GM19324 (cell line): ENCODE measurements around the gene LSM12.

ENCODE experiments used
- ATAC-seq: cut with Tn5 transposase; IDR thresholded peaks from one replicate; pipeline ENCODE4 v1.9.1; 2021; ENCODE audit warnings: mild to moderate bottlenecking, moderate library complexity; ENCODE audit not compliant: unreplicated experiment, low FRiP score

The LSM12 gene

DNA sequence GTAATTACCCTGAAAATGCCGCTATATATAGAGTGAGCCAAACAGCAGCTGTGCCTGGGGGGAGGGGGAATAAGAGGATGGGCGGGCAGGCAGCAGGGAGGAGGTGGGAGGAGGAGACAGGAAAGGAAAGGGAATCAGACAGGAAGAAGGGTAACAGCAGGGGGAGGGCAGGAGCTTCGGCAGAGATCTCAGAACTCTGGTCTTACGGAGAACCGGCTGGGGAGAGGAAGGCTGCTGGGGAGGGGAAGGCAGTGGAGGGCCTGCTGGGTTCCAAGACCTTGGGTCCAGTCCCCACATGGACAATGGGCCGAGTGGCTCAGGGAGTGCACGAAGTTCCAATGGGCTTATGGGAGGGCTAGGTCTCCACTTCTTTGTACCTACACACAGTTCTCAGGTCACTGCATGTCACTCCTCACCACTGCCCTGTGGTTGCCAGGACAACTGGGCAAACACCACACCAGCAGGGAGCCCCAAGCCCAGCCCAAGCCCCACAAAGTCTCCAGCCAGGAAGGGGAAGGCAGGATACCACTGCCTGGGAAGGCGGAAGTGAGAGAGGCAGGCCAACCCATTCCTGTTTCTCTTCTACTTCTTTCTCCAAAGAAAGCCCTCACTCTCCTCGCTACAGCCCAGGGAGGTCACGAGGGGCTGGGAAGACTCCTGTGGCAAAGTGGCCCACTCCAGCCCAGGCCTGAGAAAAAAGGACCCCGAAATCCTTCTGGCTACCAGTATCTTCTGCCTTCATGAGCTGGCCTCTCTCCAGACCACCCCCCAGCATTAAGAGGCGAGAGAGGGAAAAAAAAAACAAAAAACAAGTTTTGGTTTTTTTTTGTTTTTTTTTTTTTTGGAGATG lies 29.4 kb upstream of the LSM12 start:
- ATAC-seq = no peak

GRCh38 chr17:44095388-44095646 lies 28.8 kb upstream of the LSM12 start:
- ATAC-seq = no peak

- ATAC-seq = no peak
These were observed 28.4 kb upstream of the LSM12 start for GRCh38 chr17:44094701-44095387.

- ATAC-seq = no peak
These were observed 26.9 kb upstream of the LSM12 start for GRCh38 chr17:44093231-44093900.

GRCh38 chr17:44092051-44092450 lies 25.6 kb upstream of the LSM12 start:
- ATAC-seq = no peak

- no peak for ATAC-seq
These were observed 24.9 kb upstream of the LSM12 start for GRCh38 chr17:44091200-44091997.

DNA sequence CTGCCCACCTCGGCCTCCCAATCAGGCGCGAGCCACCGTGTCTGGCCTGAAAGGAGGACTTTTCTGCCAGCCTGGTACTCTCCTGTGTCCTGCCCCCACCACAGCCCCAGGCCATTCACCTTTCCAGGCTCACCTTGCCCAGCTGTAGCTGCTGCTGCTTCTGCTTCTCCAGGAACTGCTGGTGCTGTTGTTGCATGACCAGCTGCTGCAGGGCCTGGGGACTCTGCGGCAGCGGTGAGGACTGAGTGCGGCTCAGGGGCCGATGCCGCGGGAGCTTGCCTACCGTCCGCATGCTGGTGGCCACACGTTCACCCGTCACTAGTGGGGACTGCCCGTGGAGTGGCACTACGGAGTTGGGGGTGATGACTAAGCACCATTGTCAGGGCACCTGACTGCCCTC lies 21.8 kb upstream of the LSM12 start:
- no peak for ATAC-seq

DNA sequence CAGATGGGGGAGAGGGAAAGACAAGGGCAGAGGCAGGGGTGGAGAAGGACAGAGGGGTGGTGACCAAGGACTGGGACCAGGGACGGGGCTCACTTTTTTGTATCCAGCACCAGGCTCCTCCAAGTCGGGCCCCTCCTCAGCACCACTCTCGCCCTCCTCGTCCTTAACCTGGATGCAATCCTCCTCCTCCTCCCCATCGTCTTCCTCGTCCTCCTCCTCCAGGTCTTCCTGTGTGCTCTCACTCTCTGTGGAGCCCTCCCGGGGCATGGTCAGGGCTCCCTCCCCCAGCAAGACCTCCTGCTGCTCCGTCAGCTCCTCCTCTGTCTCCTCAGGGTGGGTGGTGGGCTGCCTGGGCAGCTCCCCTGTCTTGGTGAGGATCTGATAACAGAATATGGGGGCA lies 20.8 kb upstream of the LSM12 start:
- no peak for ATAC-seq

DNA sequence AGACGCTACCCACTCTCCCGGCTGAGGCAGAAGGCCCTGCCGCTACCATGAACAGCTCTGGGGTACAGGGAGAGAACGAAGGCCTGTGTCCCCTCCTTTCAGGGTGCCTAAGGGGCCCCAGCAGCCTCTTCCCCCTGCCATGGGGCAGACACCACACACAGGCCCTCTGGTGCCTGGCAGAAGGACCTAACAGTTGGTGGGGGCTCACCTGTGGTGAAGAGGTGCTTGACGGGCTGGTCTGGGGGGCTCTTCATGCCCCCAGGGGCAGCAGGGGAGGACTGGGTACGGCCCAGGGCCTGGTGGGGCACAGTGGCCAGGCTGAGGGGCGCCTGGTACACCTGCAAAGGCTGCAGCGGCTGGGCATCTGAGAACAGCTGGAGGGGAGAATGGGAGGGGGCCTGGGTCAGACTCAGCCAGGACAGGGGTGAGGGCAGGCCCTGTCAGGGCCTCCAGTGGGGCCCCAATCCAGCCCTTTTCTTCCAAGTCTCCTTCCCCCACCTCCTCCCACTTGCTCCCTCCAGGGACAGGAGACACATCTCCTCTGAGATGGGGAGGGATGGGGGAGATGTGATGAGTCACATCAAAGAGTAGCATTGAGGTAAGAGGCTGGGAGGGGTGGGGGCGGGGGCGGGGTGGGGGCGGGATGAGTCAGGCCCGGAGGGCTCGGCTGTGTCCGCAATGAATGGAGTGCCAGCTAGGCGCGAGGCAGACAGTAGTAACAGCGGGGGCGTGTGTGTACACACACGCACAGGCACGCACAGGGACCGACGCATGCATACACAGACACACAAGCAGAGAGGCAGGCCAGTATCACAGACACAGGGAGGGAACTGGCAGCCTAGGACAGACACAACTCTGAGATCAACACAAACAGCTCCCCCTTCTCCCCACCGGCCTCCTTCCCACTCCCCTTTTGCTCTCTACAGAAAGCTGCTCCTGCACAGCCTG lies 20.2 kb upstream of the LSM12 start:
- ATAC-seq = no peak

- no peak for ATAC-seq
These were observed 19.4 kb upstream of the LSM12 start for GRCh38 chr17:44085908-44086307.

GRCh38 chr17:44084921-44085320 lies 18.4 kb upstream of the LSM12 start:
- ATAC-seq = no peak

DNA sequence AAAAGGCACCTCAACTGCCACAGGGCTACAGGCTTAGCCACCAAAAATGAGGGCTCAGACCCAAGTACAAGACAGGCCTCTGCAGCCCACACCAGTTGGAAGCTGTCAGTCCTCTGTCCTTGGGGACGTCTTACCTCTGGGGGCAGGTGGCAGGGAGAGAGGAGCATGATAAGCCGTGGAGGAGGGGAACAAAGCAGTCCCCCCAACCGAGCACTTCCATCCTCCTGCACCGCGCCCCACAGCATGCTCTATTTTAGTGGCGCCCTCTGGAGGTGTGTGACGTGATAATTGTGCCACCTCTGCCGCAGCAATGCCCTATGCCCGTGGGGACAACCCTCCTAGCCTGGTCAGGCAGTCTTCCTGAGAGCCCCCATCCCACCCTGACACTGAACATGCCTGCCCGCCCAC lies 17.7 kb upstream of the LSM12 start:
- ATAC-seq = no peak

- no peak for ATAC-seq
These were observed 16.9 kb upstream of the LSM12 start for GRCh38 chr17:44083250-44083849.

DNA sequence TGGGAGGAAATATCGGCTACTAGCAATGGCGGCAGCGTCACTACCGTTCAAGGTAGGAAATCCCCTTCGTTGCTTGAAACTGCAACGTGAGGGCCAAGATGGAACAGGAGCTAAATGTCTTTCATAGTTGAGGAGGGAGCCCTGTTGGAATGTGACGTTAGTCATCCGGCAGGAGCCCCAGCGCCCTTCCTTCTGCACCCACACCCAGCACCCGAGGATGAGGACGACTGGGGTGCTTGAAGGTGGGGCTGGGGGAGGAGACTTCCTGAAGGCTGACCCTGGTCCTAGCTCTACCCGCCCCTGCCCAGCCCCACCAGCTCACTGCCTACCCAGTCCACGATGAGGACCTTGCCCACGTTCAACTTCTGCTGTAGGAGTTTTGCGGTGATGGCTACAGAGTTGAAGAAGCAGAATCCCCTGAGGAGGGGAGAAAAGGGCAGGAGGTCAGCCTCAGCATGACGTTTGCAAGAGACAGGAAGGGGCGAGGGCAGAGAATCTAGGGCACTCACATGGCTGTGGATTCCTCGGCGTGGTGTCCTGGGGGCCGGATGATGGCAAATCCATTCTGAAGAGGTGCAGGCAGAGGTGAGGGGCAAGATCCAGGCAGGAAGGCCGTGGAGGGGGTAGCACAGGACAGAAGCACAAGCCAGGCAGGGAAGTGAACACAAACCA lies 15.9 kb upstream of the LSM12 start:
- ATAC-seq = no peak

DNA sequence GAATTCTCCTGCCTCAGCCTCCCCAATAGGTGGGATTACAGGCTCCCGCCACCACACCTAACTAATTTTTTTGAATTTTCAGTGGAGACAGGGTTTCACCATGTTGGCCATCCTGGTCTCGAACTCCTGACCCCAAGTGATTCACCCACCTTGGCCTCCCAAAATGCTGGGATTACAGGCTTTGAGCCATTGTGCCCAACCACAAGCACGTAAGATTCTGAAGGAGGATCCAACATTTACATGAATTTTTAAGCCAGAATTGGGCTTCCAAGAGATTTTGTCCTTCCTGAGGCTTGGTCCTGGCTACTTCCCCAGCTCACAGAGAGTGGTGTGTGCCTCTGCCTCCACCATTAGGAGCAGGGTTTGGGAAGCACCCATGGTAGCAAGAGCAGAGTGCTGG lies 15.2 kb upstream of the LSM12 start:
- no peak for ATAC-seq

DNA sequence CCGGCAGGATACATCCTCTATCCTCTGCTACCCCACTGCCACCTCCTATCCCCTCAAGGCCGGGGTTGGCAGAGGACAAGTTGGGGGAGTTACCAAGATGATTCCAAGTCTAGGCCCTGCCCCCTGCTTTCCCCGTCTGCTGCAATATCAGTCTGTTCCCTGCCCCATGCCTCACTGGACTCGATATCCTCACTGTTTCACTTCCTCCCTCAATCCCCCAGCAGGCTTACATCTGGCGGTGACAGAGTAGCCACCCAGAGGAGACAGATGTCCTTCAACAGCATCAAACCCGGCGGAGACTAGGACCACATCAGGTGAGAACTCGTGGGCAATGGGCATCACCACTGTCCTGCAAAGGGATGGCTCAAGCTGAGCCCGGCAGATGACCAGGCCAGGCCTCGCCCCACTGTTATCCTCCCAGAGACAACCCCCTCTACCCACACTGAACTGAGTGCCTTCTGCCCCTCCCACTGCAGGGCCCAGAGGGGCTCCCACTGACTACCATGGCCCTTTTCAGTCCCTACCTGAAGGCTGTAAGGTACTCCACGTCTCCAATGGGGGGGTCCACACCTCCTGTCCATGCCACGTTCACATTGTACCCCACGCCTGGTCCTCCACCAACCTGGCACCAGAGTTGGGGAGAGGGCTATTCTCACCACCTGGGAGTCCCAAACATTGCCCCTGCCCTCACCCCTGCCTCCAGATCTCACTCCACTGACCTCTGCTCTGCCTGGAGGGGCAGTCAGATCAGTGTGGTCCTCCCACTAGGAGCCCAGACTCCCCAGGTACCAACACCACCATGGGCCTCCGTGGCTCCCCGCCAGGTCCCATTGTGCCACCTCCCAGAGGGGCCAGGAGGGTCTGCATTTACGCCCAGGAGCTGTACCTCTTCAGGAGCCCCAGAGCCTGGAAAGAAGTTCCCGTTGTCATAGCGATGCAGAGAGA lies 13.7 kb upstream of the LSM12 start:
- no peak for ATAC-seq

GRCh38 chr17:44078412-44078811 lies 11.9 kb upstream of the LSM12 start:
- ATAC-seq = no peak

DNA sequence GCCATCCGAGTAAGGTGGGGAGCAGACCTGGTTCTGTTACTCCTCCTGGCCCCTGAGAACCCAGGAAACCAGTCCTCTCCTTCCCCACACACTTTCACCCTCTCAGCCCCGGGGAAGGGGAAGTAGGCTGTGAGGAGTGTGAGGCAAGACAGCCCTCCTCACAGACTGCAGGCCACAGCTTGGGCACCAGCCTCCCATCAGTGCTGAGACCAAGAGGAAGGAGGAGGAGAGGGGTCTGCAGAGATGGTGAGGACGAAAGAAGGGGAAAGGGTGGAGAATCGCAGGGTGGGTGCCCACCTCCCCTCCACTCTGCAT lies 11.1 kb upstream of the LSM12 start:
- no peak for ATAC-seq
